ENCODE measurements around the gene FNBP1. TPM values are rescaled to one million over a fixed set of nuclear protein-coding genes. Genes with fewer than 3 reads are reported as not detected.

FNBP1 gene
- polyA plus RNA-seq, 2 of the 4 experiments (the other 2 are of a cell fraction): 10.6 to 15.6 TPM

DNA sequence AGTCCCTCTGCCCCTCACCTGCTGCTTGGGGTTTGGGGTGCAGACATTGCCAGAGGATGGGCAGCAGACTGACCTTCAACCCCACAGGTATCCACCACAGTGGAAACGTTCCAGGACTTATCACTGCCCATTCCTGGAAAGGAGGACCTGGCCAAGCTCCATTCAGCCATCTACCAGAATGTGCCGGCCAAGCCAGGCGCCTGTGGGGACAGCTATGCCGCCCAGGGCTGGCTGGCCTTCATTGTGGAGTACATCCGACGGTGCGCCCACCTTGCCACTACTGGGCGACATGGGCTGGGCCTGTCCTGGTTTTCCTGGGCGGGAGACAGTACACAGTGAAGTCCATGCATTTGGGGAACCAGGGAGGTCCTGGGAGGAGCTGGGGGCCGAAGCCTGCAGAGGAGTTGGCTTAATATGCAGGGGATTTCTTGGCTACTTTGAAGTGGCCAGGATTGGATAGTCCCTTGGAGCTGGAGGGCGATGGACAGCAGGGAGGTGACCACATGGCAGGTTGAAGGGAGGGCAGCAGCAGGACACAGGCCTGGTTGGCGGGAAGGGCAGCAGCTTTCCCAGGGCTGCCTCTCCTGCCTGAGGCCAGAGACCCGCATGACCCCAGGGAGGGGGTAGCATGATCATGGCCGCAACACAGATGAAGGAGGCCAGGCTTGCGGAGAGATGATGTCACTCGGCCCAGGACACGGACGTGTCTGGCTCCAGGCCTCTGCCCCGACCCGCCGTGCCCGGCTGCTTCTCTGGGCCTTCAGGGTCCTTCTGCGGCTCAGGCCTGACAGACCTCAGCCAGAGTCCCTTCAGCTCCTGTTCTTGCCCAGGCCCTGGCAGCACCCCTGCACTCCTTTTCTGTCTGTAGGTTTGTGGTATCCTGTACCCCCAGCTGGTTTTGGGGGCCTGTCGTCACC is 173.1 kb downstream of the FNBP1 start:
- POLR2A ChIA-PET: no interaction called here
- WGBS (ENCODE audit: missing lambda C conversion rate): 82% methylated on average over 16 of the region's 24 CpGs
- no peak for FAIRE-seq
- H3K9me3 ChIP-seq: no peaks in the 10 kb centered on the region
- CTCF ChIA-PET: interaction anchor here (0.6 to 1.7 kb wide), 5 partner anchors 15 to 474 kb away, joined by 3 to 8 read pairs (median 3); no protein-coding TSS in a partner anchor
- H3K27ac ChIP-seq: no peak overlapping the region
- H3K4me1 ChIP-seq: no peaks in the 10 kb centered on the region
- no peak for DNase-seq (ENCODE audit: low read depth in 1 of 2, low spot score in 1 of 2)
- H3K4me2 ChIP-seq: no peak overlapping the region
- no peak overlapping the region for H3K4me3 ChIP-seq
- ATAC-seq: no peak
- TF ChIP-seq HOXA7 (CRISPR knock-in tag; IDR thresholded peaks at IDR 0.05): no peak

DNA sequence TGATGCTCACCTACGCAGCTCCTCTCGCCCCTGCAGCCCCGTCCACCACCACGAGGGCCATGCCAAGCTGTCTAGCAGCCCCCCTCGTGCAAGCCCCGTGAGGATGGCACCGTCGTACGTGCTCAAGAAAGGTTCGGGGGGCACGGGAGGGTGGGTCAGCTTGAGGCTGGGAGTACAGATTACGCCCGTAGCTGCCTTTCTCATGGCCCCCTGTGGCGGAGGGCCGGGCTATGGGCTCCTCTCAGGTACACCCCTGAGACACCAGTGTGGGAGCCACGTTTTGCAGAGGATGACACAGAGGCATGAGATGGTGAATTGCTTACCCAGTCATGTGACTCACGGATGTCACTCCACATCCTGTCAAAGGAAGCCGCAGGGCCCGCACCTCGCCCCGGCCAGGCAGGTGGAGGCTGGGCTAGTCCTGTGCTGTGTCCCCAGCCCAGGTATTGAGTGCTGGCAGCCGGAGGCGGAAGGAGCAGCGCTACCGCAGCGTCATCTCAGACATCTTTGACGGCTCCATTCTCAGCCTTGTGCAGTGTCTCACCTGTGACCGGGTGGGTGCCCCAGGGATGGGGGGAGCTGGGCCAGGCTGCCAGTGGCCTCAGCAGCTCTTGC is 174.0 kb downstream of the FNBP1 start:
- H3K4me3 ChIP-seq: no peak overlapping the region
- FAIRE-seq (no peak), DNase-seq (ENCODE audit: low read depth in 1 of 2, low spot score in 1 of 2) (no peak), ATAC-seq (peak in 1 of 2 experiments; percentile 9; a peak in 1 of 6 replicates)
- no peak for TF ChIP-seq NR3C1 (IDR thresholded peaks at IDR 0.05)
- TF ChIP-seq KDM1A (IDR thresholded peaks at IDR 0.05; ENCODE audit: low read depth): no peak
- TF ChIP-seq SMC3 (IDR thresholded peaks at IDR 0.05): no peak
- TF ChIP-seq, protein P1, sequence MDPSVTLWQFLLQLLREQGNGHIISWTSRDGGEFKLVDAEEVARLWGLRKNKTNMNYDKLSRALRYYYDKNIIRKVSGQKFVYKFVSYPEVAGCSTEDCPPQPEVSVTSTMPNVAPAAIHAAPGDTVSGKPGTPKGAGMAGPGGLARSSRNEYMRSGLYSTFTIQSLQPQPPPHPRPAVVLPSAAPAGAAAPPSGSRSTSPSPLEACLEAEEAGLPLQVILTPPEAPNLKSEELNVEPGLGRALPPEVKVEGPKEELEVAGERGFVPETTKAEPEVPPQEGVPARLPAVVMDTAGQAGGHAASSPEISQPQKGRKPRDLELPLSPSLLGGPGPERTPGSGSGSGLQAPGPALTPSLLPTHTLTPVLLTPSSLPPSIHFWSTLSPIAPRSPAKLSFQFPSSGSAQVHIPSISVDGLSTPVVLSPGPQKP (IDR thresholded peaks at IDR 0.05; ENCODE audit: low read depth, low read length): no peak
- no peak for TF ChIP-seq CHD4 (IDR thresholded peaks at IDR 0.05; ENCODE audit: borderline replicate concordance)
- no peak for TF ChIP-seq POLR2A (IDR thresholded peaks at IDR 0.05; ENCODE audit: low read length)
- TF ChIP-seq NFE2L2 (conservative IDR thresholded peaks at IDR 0.05; ENCODE audit: low read length): no peak
- no peak for TF ChIP-seq BHLHE40 (IDR thresholded peaks at IDR 0.05; ENCODE audit: low read depth, low read length)
- TF ChIP-seq EHF (CRISPR knock-in tag; IDR thresholded peaks at IDR 0.05): no peak
- TF ChIP-seq MAFK (IDR thresholded peaks at IDR 0.05; ENCODE audit: partially characterized antibody): no peak
- TF ChIP-seq, protein P2, sequence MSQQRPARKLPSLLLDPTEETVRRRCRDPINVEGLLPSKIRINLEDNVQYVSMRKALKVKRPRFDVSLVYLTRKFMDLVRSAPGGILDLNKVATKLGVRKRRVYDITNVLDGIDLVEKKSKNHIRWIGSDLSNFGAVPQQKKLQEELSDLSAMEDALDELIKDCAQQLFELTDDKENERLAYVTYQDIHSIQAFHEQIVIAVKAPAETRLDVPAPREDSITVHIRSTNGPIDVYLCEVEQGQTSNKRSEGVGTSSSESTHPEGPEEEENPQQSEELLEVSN (IDR thresholded peaks at IDR 0.05; ENCODE audit: borderline replicate concordance, low read depth): no peak
- no peak overlapping the region for H3K27ac ChIP-seq
- CTCF ChIA-PET: interaction anchor here (0.6 to 1.8 kb wide), 6 partner anchors 16 to 287 kb away, joined by 3 to 8 read pairs (median 3); no protein-coding TSS in a partner anchor
- POLR2A ChIA-PET: no interaction called here
- H3K4me1 ChIP-seq: no peaks in the 10 kb centered on the region
- no peak overlapping the region for H3K4me2 ChIP-seq
- H3K9me3 ChIP-seq: no peaks in the 10 kb centered on the region
- whole genome bisulfite sequencing (ENCODE audit: missing lambda C conversion rate): 86% methylated on average over 19 of the region's 28 CpGs

DNA sequence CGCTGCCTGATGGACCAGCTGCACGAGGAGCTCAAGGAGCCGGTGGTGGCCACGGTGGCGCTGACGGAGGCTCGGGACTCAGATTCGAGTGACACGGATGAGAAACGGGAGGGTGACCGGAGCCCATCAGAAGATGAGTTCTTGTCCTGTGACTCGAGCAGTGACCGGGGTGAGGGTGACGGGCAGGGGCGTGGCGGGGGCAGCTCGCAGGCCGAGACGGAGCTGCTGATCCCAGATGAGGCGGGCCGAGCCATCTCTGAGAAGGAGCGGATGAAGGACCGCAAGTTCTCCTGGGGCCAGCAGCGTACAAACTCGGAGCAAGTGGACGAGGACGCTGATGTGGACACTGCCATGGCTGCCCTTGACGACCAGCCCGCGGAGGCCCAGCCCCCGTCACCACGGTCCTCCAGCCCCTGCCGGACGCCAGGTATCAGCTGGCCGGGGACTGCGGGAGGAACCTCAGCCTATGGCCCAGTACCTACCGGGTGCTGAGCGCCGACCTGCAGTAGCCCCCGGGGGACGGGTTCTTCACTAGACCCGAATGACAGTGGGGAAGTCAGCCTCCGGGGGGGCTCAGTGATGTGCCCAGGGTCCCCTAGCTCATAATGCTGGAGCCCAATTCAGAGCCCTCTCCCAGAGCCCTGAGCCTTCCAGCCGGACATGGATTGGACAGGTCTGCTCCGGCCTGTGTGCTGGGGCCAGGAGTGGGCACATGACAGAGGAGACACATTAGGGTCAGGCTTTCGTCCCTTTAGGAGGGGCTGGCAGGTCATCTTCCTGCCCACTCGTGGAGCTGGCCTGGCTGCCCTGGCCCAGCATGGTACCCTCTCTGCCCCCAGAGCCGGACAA is 174.7 kb downstream of the FNBP1 start:
- ChIA-PET POLR2A (no interaction called here), CTCF (interaction anchor here (0.6 to 1.8 kb wide), 8 partner anchors 13 to 288 kb away, joined by 3 to 8 read pairs (median 3); no protein-coding TSS in a partner anchor)
- no peak for FAIRE-seq
- TF ChIP-seq HOXA7 (CRISPR knock-in tag; IDR thresholded peaks at IDR 0.05) (no peak), NFE2L2 (conservative IDR thresholded peaks at IDR 0.05; ENCODE audit: low read length) (no peak), GATA3 (IDR thresholded peaks at IDR 0.05; ENCODE audit: borderline replicate concordance) (no peak), CHD4 (IDR thresholded peaks at IDR 0.05; ENCODE audit: borderline replicate concordance) (no peak), RFX5 (IDR thresholded peaks at IDR 0.05) (no peak), ZSCAN20 (CRISPR knock-in tag; IDR thresholded peaks at IDR 0.05) (no peak), ZNF302 (CRISPR knock-in tag; IDR thresholded peaks at IDR 0.05) (no peak), NR3C1 (IDR thresholded peaks at IDR 0.05) (no peak), POLR2A (IDR thresholded peaks at IDR 0.05; ENCODE audit: low read length) (no peak)
- TF ChIP-seq, protein P3, sequence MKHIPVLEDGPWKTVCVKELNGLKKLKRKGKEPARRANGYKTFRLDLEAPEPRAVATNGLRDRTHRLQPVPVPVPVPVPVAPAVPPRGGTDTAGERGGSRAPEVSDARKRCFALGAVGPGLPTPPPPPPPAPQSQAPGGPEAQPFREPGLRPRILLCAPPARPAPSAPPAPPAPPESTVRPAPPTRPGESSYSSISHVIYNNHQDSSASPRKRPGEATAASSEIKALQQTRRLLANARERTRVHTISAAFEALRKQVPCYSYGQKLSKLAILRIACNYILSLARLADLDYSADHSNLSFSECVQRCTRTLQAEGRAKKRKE (CRISPR knock-in tag; IDR thresholded peaks at IDR 0.05; ENCODE audit: low read depth): no peak
- TF ChIP-seq, protein P4, sequence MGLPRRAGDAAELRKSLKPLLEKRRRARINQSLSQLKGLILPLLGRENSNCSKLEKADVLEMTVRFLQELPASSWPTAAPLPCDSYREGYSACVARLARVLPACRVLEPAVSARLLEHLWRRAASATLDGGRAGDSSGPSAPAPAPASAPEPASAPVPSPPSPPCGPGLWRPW (IDR thresholded peaks at IDR 0.05): no peak
- TF ChIP-seq, protein P2 (IDR thresholded peaks at IDR 0.05; ENCODE audit: borderline replicate concordance, low read depth): no peak
- TF ChIP-seq, protein P1 (IDR thresholded peaks at IDR 0.05; ENCODE audit: low read depth, low read length): no peak
- TF ChIP-seq, protein P5, sequence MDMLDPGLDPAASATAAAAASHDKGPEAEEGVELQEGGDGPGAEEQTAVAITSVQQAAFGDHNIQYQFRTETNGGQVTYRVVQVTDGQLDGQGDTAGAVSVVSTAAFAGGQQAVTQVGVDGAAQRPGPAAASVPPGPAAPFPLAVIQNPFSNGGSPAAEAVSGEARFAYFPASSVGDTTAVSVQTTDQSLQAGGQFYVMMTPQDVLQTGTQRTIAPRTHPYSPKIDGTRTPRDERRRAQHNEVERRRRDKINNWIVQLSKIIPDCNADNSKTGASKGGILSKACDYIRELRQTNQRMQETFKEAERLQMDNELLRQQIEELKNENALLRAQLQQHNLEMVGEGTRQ (IDR thresholded peaks at IDR 0.05): no peak
- Histone ChIP-seq H3K4me2 (no peak overlapping the region), H3K9me3 (no peaks in the 10 kb centered on the region), H3K4me1 (no peaks in the 10 kb centered on the region), H3K27ac (no peak overlapping the region), H3K4me3 (no peak overlapping the region)
- ATAC-seq: peak in 1 of 2 experiments; percentile 11; a peak in 1 of 6 replicates
- no peak for DNase-seq (ENCODE audit: low read depth in 1 of 2, low spot score in 1 of 2)
- 90% methylated on average over 41 of the region's 48 CpGs for WGBS (ENCODE audit: missing lambda C conversion rate)
